ENCODE measurements around the gene PHF3.

PHF3 gene, protein sequence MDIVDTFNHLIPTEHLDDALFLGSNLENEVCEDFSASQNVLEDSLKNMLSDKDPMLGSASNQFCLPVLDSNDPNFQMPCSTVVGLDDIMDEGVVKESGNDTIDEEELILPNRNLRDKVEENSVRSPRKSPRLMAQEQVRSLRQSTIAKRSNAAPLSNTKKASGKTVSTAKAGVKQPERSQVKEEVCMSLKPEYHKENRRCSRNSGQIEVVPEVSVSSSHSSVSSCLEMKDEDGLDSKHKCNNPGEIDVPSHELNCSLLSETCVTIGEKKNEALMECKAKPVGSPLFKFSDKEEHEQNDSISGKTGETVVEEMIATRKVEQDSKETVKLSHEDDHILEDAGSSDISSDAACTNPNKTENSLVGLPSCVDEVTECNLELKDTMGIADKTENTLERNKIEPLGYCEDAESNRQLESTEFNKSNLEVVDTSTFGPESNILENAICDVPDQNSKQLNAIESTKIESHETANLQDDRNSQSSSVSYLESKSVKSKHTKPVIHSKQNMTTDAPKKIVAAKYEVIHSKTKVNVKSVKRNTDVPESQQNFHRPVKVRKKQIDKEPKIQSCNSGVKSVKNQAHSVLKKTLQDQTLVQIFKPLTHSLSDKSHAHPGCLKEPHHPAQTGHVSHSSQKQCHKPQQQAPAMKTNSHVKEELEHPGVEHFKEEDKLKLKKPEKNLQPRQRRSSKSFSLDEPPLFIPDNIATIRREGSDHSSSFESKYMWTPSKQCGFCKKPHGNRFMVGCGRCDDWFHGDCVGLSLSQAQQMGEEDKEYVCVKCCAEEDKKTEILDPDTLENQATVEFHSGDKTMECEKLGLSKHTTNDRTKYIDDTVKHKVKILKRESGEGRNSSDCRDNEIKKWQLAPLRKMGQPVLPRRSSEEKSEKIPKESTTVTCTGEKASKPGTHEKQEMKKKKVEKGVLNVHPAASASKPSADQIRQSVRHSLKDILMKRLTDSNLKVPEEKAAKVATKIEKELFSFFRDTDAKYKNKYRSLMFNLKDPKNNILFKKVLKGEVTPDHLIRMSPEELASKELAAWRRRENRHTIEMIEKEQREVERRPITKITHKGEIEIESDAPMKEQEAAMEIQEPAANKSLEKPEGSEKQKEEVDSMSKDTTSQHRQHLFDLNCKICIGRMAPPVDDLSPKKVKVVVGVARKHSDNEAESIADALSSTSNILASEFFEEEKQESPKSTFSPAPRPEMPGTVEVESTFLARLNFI (N-terminal part only)

GRCh38 chr6:63635588-63636517, at the start of gene PHF3:
Gene PHF3, plus strand, starts transcription at chr6:63635802. Its CDS starts 10,750 bp downstream, at chr6:63646552.
- DNase-seq: peak; percentile 93

DNA sequence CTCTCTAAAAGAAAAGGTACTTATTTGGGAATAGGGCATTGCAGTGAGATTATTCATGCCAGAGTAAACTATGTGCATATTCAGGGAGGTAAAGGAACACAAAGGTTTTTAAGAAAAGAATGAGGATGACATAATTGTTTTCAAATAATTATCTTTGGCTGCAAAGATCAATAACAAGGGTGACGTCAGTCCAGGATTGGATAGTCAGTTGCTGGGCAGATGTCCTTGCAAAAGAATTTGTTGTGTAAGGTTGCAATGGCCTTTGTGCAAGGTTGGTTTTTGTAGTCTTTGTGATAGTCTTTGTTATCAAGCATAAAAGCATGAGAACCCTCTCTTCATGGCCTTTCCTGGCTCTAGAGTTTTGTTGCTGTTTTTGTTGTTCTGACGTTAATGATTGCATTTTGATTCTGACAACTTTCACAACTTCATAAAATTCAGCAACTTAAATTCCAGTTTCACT, 45.6 kb upstream of the PHF3 start:
- DNase-seq: no peak

DNA sequence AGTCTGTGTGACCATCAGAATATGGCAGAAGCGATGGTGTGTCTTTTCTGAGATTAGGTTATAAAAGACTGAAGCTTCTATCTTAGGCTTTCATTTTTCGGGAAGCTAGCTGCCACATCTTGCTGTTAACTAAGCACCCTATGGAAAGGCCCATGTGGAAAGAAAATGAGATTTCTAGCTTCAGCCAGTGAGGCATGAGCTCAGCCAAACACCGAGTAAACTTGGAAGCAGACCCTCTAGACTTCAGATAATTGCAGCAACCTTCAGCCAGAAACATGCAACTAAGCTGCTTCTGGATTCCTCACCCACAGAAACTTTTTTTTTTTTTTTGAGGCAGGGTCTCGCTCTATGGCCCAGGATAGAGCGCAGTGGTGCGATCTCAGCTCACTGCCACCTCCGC, 42.7 kb upstream of the PHF3 start:
- DNase-seq: no peak

DNA sequence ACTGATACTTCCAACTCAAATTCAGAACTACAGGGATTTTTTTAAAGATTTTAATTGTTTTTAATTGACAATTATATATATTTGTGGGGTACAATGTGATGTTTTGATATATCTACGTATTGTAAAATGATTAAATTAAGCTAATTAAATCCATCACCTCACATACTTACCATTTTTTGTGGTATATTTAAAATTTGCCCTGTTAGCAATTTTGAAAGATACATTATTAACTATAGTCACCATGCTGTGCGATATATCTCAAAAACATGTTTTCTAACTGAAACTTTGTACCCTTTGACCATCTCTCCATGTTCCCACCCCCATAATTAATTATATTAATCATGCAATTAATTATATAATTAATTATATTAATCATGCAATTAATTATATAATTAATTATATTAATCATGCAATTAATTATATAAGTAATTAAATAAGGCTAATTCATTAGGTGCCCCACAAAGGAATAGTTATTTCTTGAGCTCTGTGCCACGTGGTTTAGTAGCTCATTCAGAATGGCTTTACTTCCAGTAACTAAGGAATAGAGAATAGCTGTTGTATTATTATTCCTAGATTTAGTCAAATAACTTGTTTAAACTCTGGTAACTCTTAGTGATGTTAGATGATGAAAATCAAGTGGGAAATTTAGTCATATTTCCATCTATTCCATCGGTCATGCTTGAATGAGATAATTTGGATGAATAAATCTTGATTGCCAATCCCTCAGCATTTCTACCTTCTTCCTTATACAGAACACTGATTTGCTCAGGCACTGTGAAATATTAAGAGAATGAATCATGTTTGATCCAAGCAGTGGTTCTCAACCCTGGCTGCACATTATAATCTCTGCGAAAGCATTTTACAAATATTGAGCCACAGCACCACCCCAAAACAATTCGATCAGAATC, 38.2 kb upstream of the PHF3 start:
- no peak for DNase-seq

GRCh38 chr6:63598049-63599036, 37.3 kb upstream of the PHF3 start:
- DNase-seq: peak; percentile 82

GRCh38 chr6:63599243-63599642, 36.4 kb upstream of the PHF3 start:
- DNase-seq: no peak

DNA sequence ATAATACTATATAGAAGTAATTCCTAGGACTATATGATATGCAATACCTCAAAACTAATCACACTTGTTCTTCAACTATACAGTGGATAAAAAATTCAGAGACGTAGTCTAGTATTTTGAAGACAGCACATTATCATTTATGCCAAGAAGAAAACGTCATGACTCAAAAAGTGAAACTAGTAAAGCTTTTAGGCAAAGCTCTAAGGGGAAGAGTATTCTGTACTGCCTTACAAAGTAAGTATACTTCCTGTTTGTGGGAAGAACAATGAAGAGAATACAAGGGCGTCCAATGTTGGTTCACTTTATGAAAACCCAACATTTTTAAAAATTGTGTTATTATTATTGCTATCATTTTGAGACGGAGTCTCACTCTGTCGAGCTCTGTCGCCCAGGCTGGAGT, 35.5 kb upstream of the PHF3 start:
- DNase-seq: no peak

DNA sequence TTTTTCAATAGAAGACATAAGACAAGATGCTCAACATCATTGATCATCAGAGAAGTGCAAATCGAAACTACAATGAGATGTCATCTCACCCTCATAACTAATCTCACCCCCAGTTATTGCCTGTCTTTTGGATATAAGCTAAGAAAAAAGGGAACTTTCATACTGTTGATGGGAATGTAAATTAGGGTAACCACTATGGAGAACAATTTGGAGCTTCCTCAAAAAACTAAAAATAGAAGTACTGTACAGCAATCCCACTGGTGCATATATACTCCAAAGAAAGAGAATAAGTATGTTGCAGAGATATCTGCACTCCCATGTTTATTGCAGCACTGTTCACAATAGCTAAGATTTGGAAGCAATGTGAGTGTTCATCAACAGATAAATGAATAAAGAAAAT, 26.4 kb upstream of the PHF3 start:
- no peak for DNase-seq

- no peak for DNase-seq
These were observed 24.7 kb upstream of the PHF3 start for GRCh38 chr6:63610944-63611343.

GRCh38 chr6:63611560-63611959, 24.0 kb upstream of the PHF3 start:
- DNase-seq: no peak

DNA sequence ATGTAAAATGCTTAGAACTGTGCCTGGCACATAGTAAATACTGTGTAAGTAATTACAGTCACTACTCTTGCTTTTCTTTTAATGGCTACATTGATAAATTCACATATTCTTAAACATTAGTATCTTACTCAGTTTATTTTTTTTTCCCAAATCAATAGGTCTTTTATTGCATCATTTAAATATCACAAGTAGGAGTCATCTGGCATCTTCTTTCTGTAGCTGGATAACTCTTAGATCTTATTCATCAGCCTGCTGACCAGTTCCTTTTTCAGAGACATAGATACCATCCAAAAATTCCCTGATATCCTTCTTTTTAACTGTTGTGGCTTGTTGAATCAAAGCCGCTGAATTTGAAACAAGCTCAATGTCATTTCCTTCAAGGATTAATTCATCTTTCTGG, 20.0 kb upstream of the PHF3 start:
- no peak for DNase-seq

- no peak for DNase-seq
These were observed 11.5 kb upstream of the PHF3 start for GRCh38 chr6:63624091-63624490.

DNA sequence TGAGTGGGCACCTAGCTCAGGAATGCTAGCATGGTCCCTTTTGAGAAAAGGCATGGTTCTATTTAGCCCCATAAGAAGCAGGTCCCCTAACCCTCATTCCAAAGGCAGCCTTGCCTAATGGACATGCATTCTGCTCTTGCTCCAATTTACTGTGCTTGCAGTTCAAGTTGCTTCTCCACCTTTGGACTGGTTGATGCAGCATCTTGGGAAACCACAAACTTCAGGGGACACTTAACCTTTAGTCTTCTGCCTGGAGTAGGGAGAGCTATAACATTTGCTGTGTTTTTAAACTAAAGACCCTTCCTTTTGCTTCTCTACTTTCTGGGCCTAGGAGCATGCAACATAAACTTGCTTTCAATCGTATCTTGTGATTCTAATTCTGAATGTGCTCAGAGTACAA, 5.1 kb upstream of the PHF3 start:
- no peak for DNase-seq

DNA sequence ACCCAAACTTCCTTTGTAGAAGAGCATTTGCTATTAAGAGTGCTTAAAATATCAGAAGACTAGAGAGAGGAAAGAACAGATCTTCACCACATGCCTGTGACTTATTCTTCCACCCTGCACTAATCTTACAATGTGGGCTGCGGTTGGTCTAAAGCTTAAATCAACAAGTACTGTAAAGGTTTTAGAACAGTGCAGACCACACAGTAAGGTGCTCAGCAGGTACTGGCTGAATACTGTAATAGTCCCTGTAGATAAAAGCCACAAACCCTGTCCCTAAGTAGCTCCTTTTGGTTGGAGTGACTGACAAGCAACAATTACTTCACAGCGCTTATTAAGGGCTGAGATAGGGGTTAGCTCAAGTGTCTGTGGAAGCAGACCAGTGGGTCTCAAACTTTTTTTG, 972 bp upstream of the PHF3 start:
- DNase-seq: no peak

DNA sequence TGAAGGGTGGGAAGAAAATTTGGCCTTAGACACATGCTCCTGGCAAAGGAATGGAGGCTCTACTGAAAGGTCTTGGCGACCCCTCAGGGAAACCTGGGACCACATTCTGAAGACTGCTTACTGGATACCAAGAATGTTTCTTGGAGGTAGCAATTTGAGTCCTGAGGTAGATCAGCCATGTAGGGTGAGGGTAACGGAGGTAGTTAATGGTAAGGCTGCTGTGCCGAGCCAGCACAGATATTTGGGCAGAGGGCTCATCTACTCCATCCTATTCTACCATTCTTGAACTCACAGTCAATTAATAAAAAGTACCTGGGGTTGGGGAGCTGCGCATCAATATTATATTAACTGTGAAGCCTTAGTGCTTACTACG, 401 bp upstream of the PHF3 start:
- DNase-seq: no peak

GRCh38 chr6:63636518-63637021, 968 bp downstream of the PHF3 start:
- peak; percentile 58 for DNase-seq

DNA sequence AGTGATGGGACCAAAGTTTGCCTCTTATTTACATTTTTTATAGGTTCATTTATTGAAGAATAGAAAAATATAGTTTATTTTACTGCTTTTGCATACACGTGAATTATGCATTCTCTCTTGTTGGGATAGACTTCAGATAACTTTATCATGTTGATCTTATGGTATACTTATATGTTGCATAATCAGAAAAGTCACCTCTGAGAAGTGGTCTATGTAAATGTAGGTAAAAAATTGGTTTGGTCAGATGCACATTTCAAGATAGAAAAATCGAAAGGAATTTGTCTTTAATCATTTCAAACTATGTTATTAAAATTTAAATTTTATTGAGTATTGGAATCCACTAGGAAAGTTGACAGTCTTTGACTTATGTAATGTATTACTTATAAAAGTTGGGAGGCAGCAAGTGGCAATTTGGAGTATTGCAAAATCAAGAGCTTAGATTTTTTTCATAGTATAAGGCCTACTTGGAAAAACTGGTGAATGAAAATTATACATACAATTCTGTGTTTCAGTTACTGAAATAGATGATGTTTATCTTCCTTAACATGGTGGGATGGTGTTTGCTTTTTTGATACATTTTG, 2.4 kb downstream of the PHF3 start:
- no peak for DNase-seq

- DNase-seq: no peak
These were observed 4.5 kb downstream of the PHF3 start for GRCh38 chr6:63640062-63640461.

- peak; percentile 9 for DNase-seq
These were observed 8.3 kb downstream of the PHF3 start for GRCh38 chr6:63643862-63644261.
